ENCODE measurements around the gene TMBIM1.

TMBIM1 gene

GRCh38 chr2:218264773-218265561, 27.3 kb downstream of the TMBIM1 start (continued):
- TF ChIP-seq ZNF362 (tag by site-specific recombination; IDR thresholded peaks at IDR 0.05) (no peak), ZNF747 (tag by site-specific recombination; IDR thresholded peaks at IDR 0.05) (no peak), ZNF585B (tag by site-specific recombination; IDR thresholded peaks at IDR 0.05) (no peak), ZNF654 (tag by site-specific recombination; IDR thresholded peaks at IDR 0.05; ENCODE audit: low read depth) (no peak), ZNF580 (tag by site-specific recombination; IDR thresholded peaks at IDR 0.05) (no peak)

GRCh38 chr2:218263817-218264641, 28.3 kb downstream of the TMBIM1 start:
- no peak overlapping the region for H3K4me3 ChIP-seq (ENCODE audit: low read depth, low read length)
- H3K4me1 ChIP-seq (ENCODE audit: control insufficient read depth, insufficient read depth, low read length), result no peaks in the 10 kb centered on the region; the same call in 1 of the 2 replicates
- H3K36me3 ChIP-seq (ENCODE audit: control insufficient read depth in 2 of 2, insufficient read depth in 1 of 2, low read length in 2 of 2), result peaks cover 8 to 56% of the 10 kb centered on the region in 2 experiments; a peak in 2 of 3 replicates
- H3K27ac ChIP-seq (ENCODE audit: extremely low read depth, low read depth, low read length), result no peak overlapping the region
- no peaks in the 10 kb centered on the region for H3K9me3 ChIP-seq (ENCODE audit: control insufficient read depth, insufficient read depth, low read depth, low read length)
- ChIA-PET POLR2A (no interaction called here), CTCF (no interaction called here)
- TF ChIP-seq HOXA7 (CRISPR knock-in tag; IDR thresholded peaks at IDR 0.05; ENCODE audit: borderline replicate concordance) (no peak), PBX3 (CRISPR knock-in tag; IDR thresholded peaks at IDR 0.05) (no peak), PRDM6 (tag by site-specific recombination; IDR thresholded peaks at IDR 0.05) (no peak), ZNF202 (tag by site-specific recombination; IDR thresholded peaks at IDR 0.05; ENCODE audit: borderline replicate concordance) (no peak), ZFP69B (tag by site-specific recombination; IDR thresholded peaks at IDR 0.05) (no peak), ZSCAN23 (tag by site-specific recombination; IDR thresholded peaks at IDR 0.05) (no peak), ZNF561 (tag by site-specific recombination; IDR thresholded peaks at IDR 0.05; ENCODE audit: borderline replicate concordance) (no peak), ZNF596 (tag by site-specific recombination; IDR thresholded peaks at IDR 0.05) (no peak), HOXD13 (CRISPR knock-in tag; IDR thresholded peaks at IDR 0.05; ENCODE audit: borderline replicate concordance) (no peak), ELK4 (IDR thresholded peaks at IDR 0.05; ENCODE audit: borderline replicate concordance, low read depth, low read length) (no peak), ZBTB49 (tag by site-specific recombination; IDR thresholded peaks at IDR 0.05; ENCODE audit: low read depth) (no peak), GLI4 (tag by site-specific recombination; IDR thresholded peaks at IDR 0.05) (no peak)
- TF ChIP-seq, protein P1, sequence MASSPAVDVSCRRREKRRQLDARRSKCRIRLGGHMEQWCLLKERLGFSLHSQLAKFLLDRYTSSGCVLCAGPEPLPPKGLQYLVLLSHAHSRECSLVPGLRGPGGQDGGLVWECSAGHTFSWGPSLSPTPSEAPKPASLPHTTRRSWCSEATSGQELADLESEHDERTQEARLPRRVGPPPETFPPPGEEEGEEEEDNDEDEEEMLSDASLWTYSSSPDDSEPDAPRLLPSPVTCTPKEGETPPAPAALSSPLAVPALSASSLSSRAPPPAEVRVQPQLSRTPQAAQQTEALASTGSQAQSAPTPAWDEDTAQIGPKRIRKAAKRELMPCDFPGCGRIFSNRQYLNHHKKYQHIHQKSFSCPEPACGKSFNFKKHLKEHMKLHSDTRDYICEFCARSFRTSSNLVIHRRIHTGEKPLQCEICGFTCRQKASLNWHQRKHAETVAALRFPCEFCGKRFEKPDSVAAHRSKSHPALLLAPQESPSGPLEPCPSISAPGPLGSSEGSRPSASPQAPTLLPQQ (tag by site-specific recombination; IDR thresholded peaks at IDR 0.05), result no peak
- TF ChIP-seq, protein P2, sequence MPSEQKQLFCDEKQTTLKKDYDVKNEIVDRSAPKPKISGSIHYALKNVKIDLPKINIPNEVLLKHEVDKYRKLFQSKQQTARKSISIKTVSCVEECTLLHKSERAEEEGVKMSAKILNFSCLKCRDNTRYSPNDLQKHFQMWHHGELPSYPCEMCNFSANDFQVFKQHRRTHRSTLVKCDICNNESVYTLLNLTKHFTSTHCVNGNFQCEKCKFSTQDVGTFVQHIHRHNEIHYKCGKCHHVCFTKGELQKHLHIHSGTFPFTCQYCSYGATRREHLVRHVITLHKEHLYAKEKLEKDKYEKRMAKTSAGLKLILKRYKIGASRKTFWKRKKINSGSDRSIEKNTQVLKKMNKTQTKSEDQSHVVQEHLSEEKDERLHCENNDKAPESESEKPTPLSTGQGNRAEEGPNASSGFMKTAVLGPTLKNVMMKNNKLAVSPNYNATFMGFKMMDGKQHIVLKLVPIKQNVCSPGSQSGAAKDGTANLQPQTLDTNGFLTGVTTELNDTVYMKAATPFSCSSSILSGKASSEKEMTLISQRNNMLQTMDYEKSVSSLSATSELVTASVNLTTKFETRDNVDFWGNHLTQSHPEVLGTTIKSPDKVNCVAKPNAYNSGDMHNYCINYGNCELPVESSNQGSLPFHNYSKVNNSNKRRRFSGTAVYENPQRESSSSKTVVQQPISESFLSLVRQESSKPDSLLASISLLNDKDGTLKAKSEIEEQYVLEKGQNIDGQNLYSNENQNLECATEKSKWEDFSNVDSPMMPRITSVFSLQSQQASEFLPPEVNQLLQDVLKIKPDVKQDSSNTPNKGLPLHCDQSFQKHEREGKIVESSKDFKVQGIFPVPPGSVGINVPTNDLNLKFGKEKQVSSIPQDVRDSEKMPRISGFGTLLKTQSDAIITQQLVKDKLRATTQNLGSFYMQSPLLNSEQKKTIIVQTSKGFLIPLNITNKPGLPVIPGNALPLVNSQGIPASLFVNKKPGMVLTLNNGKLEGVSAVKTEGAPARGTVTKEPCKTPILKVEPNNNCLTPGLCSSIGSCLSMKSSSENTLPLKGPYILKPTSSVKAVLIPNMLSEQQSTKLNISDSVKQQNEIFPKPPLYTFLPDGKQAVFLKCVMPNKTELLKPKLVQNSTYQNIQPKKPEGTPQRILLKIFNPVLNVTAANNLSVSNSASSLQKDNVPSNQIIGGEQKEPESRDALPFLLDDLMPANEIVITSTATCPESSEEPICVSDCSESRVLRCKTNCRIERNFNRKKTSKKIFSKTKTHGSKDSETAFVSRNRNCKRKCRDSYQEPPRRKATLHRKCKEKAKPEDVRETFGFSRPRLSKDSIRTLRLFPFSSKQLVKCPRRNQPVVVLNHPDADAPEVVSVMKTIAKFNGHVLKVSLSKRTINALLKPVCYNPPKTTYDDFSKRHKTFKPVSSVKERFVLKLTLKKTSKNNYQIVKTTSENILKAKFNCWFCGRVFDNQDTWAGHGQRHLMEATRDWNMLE (tag by site-specific recombination; conservative IDR thresholded peaks at IDR 0.05; ENCODE audit: low read depth), result no peak
